Measurements from ENCODE around the gene SMAD3. TPM values are rescaled to one million over a fixed set of nuclear protein-coding genes. Genes with fewer than 3 reads are reported as not detected.
A peak's percentile ranks its signal among the peaks of the same experiment; 100 is the strongest.

The SMAD3 gene
- total and polyA plus RNA-seq, 2 of the 8 experiments (the other 6 are each of a cell fraction or from before 2014, with no cell fraction given), result 10.1 to 12.4 TPM

GRCh38 chr15:67150023-67150860 lies 84.8 kb downstream of the SMAD3 start:
- no peak for DNase-seq (ENCODE audit: low read depth in 1 of 2, low spot score in 2 of 2)
- no peaks in the 10 kb centered on the region for H3K23me2 ChIP-seq (ENCODE audit: low read depth, low read length)
- H4K91ac ChIP-seq (replicated peaks; ENCODE audit: insufficient read length, low read length), result peak overlapping the region; percentile 12
- CTCF ChIA-PET (ENCODE audit: partially characterized antibody), result interaction anchor here (0.6 to 0.8 kb wide), 3 partner anchors 8 to 502 kb away, joined by 3 to 6 read pairs (median 4); no protein-coding TSS in a partner anchor
- H3K27ac ChIP-seq (ENCODE audit: low read depth, low read length), result 0 out of 2 replicates have a peak overlapping the region, but pooled peaks have one; percentile 14
- H2BK120ac ChIP-seq (replicated peaks; ENCODE audit: low read depth, low read length), result no peak overlapping the region
- POLR2A ChIA-PET (ENCODE audit: partially characterized antibody), result interaction anchor here (0.9 kb wide), 1 partner anchor 116 kb away, joined by 3 read pairs; no protein-coding TSS in a partner anchor
- H3K14ac ChIP-seq (ENCODE audit: insufficient read length), result no peak overlapping the region
- no peak overlapping the region for H3K56ac ChIP-seq (replicated peaks; ENCODE audit: insufficient read length, low read depth, low read length)
- no peak overlapping the region for H3K9ac ChIP-seq (replicated peaks in 1 of 4; ENCODE audit: extremely low read depth in 1 of 4, low read depth in 3 of 4, low read length in 3 of 4)
- H3K4me2 ChIP-seq (ENCODE audit: insufficient read depth in 1 of 2, low read depth in 2 of 2, low read length in 2 of 2), result peak overlapping the region; percentile 49 to 57
- peak overlapping the region; percentile 56 for H2BK12ac ChIP-seq (ENCODE audit: low read depth, low read length)
- 0 out of 2 replicates have a peak overlapping the region, but pooled peaks have one; percentile 41 for H2BK5ac ChIP-seq (ENCODE audit: low read depth, low read length)
- WGBS, 2 experiments (ENCODE audit: extremely low coverage in 1 of 2, insufficient coverage in 1 of 2, insufficient read length in 1 of 2, insufficient replicate concordance in 2 of 2, low coverage in 1 of 2, low lambda C conversion rate in 2 of 2, missing lambda C conversion rate in 1 of 2), result 15% methylated on average over 16 of the region's 16 CpGs; no CpG with 5 or more reads in 1 of the 2 experiments
- no peak overlapping the region for H3K4ac ChIP-seq (replicated peaks; ENCODE audit: insufficient read length, low read depth, low read length)
- no peak overlapping the region; the same call in 1 of the 2 replicates for H2AK5ac ChIP-seq (ENCODE audit: low read depth, low read length)
- FAIRE-seq, result no peak
- peak overlapping the region; percentile 75 for H2BK15ac ChIP-seq (ENCODE audit: low read length)
- H2AFZ ChIP-seq (ENCODE audit: low read length), result no peak overlapping the region
- H3K9me3 ChIP-seq (ENCODE audit: insufficient read depth in 2 of 2, low read depth in 1 of 2, low read length in 1 of 2), result no peaks in the 10 kb centered on the region
- no peaks in the 10 kb centered on the region; a peak in 2 of 7 replicates for H3K27me3 ChIP-seq (replicated peaks in 1 of 4; ENCODE audit: control insufficient read depth in 3 of 4, extremely low read depth in 1 of 4, insufficient read depth in 3 of 4, low read length in 3 of 4)
- no peaks in the 10 kb centered on the region for H3K79me1 ChIP-seq (ENCODE audit: low read depth, low read length)
- peaks cover 20 to 45% (median 30%) of the 10 kb centered on the region in 4 experiments for H3K4me1 ChIP-seq (replicated peaks in 1 of 4; ENCODE audit: control insufficient read depth in 3 of 4, insufficient read depth in 4 of 4, low read length in 3 of 4)
- H4K20me1 ChIP-seq (replicated peaks in 1 of 2; ENCODE audit: control insufficient read depth in 1 of 2, insufficient read depth in 2 of 2, low read length in 2 of 2), result no peaks in the 10 kb centered on the region
- H4K8ac ChIP-seq (ENCODE audit: extremely low read depth, insufficient read depth, low read length), result no peak overlapping the region
- H3K79me2 ChIP-seq (ENCODE audit: control insufficient read depth in 1 of 2, insufficient read depth in 2 of 2, low read length in 2 of 2), result peaks cover 0 to 3% of the 10 kb centered on the region in 2 experiments; a peak in 2 of 4 replicates
- 0 out of 2 replicates have a peak overlapping the region, but pooled peaks have one; percentile 4 for H3K18ac ChIP-seq (ENCODE audit: extremely low read depth, low read length)
- no peaks in the 10 kb centered on the region for H3K36me3 ChIP-seq (ENCODE audit: control insufficient read depth in 2 of 4, insufficient read depth in 4 of 4, low read length in 3 of 4)
- no peak overlapping the region for H4K5ac ChIP-seq (ENCODE audit: insufficient read length, low read depth, low read length)
- no peak overlapping the region for H3K23ac ChIP-seq (ENCODE audit: insufficient read length)
- TF ChIP-seq JUND (IDR thresholded peaks at IDR 0.05; ENCODE audit: low read length) (peak; percentile 44; the same call in 1 of the 2 replicates), GABPA (IDR thresholded peaks at IDR 0.05; ENCODE audit: borderline replicate concordance, insufficient read depth, low read length) (0 out of 2 replicates have a peak, but pooled peaks have one; percentile 24), NANOG (IDR thresholded peaks at IDR 0.05; ENCODE audit: insufficient read depth, low read depth, low read length, poor library complexity, severe bottlenecking) (no peak), SRF (IDR thresholded peaks at IDR 0.05; ENCODE audit: low read depth, low read length) (no peak)
- H3K4me3 ChIP-seq (ENCODE audit: extremely low read depth in 1 of 4, insufficient read depth in 2 of 4, low read depth in 3 of 4, low read length in 4 of 4), result peak overlapping the region in 2 of 4 experiments; percentile 3 to 48; a peak in 3 of 8 replicates
- H2BK20ac ChIP-seq (ENCODE audit: low read length), result 0 out of 2 replicates have a peak overlapping the region, but pooled peaks have one; percentile 36

Data from H1 (cell line).